Right hindlimb (tissue), 1 donor: ENCODE data around the gene GBX2.
A peak's percentile ranks its signal among the peaks of the same experiment; 100 is the strongest.

ENCODE experiments used
- DNase-seq: peaks from one replicate; pipeline ENCODE4 v3.0.0-alpha.2; 2018

Gene GBX2

GRCh38 chr2:236168110-236169080 lies at the start of gene GBX2:
Gene GBX2 (minus strand): TSS chr2:236168386. CDS start chr2:236167971, 415 bp downstream.
- DNase-seq, result peak; percentile 80

GRCh38 chr2:236217926-236218325 lies 49.7 kb upstream of the GBX2 start:
- DNase-seq, result no peak

GRCh38 chr2:236216711-236217110 lies 48.5 kb upstream of the GBX2 start:
- DNase-seq, result no peak

DNA sequence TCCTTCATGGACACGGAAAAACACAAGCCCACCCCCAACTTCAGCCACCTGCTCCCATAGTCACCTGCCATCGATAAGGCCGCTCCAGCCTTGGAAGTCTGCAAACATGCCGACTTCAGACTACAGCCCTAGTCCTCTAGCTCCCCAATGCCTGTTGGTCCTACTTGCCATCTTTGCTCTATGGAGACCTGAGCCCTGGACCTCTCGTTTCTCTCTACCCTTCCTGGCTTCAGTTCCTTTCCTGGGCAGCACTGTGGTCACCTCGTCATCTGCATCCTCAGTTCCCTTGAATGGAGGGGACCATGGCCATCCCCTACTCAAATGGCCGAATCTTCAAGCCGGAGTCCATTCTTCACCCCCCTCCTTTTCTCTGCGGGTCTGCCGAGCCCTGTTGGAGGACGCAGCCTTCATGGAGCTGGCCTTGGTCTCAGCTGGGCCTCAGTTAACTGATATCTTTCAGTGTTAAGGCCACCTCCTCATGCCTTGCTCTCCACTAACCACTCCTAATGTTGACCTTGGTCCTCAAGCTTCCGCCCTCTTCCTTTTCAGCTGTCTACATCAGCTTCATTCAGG lies 47.7 kb upstream of the GBX2 start:
- DNase-seq, result no peak

- DNase-seq, result no peak
Observed at GRCh38 chr2:236215196-236215595, 47.0 kb upstream of the GBX2 start.

- DNase-seq, result no peak
Observed at GRCh38 chr2:236214376-236214995, 46.3 kb upstream of the GBX2 start.

DNA sequence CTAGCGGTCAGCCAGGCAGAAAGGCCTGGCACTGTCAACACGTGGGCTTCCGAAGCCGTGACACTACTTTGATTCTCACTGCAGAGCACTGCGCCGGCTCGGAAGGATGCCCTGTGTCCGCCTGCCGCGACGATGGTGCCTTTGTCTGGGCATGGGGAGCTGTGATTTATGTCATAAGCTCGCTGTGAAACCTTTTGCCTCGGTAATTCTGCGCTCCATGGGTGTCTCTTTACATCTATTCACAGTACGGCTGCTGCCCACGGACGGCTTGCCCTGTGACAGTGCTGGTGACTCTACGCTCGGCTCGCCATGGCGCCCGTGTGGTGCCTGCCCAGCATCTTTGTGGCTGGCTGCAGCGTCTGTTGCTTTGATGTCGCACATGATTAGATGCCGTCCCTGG lies 43.1 kb upstream of the GBX2 start:
- DNase-seq, result no peak

- DNase-seq, result no peak
Observed at GRCh38 chr2:236210536-236210935, 42.4 kb upstream of the GBX2 start.

DNA sequence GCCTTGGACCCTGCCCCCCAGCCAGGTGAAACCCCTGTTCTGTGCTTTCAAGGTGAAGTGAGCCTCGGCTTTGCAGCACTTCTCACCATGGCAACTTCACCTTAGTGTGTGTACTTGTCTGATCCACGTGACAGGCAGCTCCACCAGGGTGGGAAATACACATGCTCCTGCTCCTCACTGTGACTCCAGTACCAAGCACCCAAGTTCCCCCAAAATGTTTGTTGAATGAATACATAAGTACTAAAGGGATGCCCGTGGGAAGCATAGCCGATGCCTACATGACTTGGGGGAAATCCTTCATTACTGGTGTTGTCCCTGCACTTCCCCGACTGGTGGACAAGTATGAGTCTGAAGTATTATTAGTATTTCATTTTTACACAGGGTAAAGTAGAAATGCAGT lies 41.8 kb upstream of the GBX2 start:
- no peak for DNase-seq

DNA sequence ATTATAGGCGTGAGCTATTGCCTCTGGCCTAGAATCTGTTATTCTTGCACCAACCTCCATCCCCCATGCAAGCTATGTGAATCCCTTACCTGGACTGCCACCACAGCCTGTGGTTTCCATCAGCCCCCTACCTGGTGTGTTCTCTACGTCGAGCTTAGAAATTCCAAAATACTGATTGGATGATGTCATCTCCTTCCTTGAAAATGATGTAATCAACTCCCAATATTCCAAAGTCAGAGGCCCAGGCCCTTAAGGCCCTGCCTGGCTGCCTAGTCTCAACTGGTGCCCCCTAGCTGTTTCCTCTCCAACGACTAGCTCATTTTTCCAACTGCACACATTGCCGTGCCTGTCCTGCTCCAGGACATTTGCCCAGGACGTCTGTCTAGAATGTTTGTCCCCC lies 41.3 kb upstream of the GBX2 start:
- DNase-seq, result no peak

- DNase-seq, result no peak
Observed at GRCh38 chr2:236208019-236208926, 40.1 kb upstream of the GBX2 start.

DNA sequence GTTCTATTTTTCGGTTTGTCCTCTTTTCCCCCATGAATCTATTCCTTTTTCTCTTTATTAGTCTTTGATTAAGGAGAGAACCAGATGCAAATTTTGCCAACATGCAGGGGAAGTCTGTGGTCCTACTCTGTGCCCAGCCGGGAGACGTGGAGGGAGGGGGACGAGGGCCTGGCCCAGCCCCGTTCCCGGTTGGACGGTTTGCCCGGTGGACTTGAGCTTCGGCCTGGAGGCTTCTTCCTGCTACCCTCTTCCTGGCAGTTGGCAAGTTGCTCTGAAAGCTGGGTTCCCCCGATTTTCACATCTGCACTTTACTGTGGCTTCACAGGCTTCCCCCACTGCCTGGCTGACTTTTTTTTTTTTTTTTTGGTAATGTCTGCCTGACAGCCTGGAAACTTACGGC lies 39.3 kb upstream of the GBX2 start:
- no peak for DNase-seq

GRCh38 chr2:236205867-236206645 lies 37.9 kb upstream of the GBX2 start:
- no peak for DNase-seq

GRCh38 chr2:236204953-236205352 lies 36.8 kb upstream of the GBX2 start:
- no peak for DNase-seq

- no peak for DNase-seq
Observed at GRCh38 chr2:236200378-236200777, 32.2 kb upstream of the GBX2 start.

- DNase-seq, result no peak
Observed at GRCh38 chr2:236196366-236196765, 28.2 kb upstream of the GBX2 start.

DNA sequence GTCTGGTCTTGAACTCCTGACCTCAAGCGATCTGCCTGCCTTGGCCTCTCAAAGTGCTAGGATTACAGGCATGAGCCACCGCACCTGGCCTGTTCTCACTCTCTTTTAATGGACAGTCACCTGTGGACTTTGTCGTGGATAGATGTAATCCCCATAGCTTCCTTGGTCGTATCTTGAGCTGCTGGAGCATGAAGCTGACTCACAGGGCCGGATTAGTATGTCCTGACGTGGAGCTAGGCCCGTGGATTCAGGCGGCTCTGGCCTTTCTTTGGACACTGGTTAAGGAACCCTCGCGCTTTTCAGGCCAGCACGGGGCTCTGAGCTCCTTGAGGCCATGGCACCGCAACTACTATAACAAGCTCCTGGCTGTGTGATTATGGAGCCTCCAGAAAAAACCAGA lies 27.5 kb upstream of the GBX2 start:
- no peak for DNase-seq

GRCh38 chr2:236194786-236195185 lies 26.6 kb upstream of the GBX2 start:
- no peak for DNase-seq

DNA sequence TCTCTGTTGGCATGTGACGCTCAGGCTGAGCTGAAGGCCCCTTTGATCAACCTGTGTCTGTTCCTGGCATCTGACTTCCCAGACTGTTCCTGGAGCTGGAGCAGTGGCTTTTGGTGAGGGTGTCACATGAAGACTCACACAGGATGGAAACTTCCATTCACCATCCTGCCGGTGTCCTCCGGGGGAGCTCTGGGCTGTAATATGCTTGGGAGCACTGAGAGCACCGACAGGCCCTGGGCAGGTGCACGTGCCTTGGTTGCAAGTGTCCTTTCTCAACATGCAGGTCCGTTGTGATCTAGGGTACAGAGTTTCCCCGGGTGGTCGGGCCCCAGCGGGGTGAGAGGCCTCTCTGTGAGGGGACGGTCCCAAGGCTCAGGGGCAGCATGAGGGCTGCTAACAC lies 24.8 kb upstream of the GBX2 start:
- DNase-seq, result no peak

DNA sequence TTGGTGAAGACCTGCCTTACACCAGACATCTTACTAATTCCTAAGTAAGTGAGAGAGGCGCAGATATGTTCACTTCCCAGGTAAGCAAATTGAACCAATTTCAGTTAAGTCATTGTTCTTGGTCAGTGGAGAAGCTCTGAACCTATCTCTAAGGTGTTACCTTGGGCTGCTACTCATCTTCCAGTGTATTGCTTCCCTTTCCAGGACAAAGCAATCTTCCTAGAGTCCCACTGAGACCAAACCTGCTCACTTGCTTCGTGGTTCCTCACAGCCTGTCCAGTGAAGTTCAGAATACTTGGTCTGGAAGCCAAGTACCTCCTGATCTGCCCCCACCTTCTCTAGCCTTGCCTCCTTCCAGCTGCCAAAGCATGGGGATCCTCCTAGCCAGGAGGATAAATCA lies 22.5 kb upstream of the GBX2 start:
- no peak for DNase-seq

- DNase-seq, result no peak
Observed at GRCh38 chr2:236184701-236185100, 16.5 kb upstream of the GBX2 start.

GRCh38 chr2:236180831-236181453 lies 12.8 kb upstream of the GBX2 start:
- peak; percentile 49 for DNase-seq
